MCF 10A (cell line): ENCODE measurements around the gene NSL1. TPM values are rescaled to one million over a fixed set of nuclear protein-coding genes. Genes with fewer than 3 reads are reported as not detected.

Experiments used
- BruUV-seq: library from RNA; stranded (reverse); fragments of 400-500 nt; replicated peaks from 2 replicates; lab custom pipeline; 2021; lab: Mats Ljungman, UMichigan
- CTCF ChIA-PET: fragments of 300-600 bp; sonication (Branson Sonifier 250); formaldehyde crosslinking; extraction: SDS; loops from one replicate; lab custom pipeline; 2021; ENCODE audit warnings: antibody characterized with exemption, inconsistent platforms; lab: Yijun Ruan, JAX
- POLR2A ChIA-PET: fragments of 300-600, 350-650 bp; sonication (Branson Sonifier 250); formaldehyde crosslinking; extraction: SDS; loops from one replicate; lab custom pipeline; 2020; ENCODE audit warnings: antibody characterized with exemption, inconsistent platforms; lab: Yijun Ruan, JAX
- DNase-seq: peaks from one replicate; pipeline ENCODE4 v3.0.0-alpha.2; 2018; ENCODE audit not compliant: unreplicated experiment
- H3K27ac Mint-ChIP-seq: one replicate; pipeline ENCODE4 v1.8.0; 2022; ENCODE audit warnings: mild to moderate bottlenecking, low read depth, mixed read lengths; ENCODE audit not compliant: unreplicated experiment
- H3K27me3 Mint-ChIP-seq: one replicate; pipeline ENCODE4 v1.8.0; 2022; ENCODE audit warnings: mixed read lengths; ENCODE audit not compliant: insufficient read depth, unreplicated experiment
- H3K36me3 Mint-ChIP-seq: one replicate; pipeline ENCODE4 v1.8.0; 2022; ENCODE audit warnings: mild to moderate bottlenecking, moderate library complexity, mixed read lengths; ENCODE audit not compliant: insufficient read depth, unreplicated experiment
- H3K4me1 Mint-ChIP-seq: one replicate; pipeline ENCODE4 v1.8.0; 2022; ENCODE audit warnings: mixed read lengths; ENCODE audit not compliant: insufficient read depth, unreplicated experiment
- H3K4me3 Mint-ChIP-seq: one replicate; pipeline ENCODE4 v1.8.0; 2022; ENCODE audit warnings: mild to moderate bottlenecking, moderate library complexity, mixed read lengths; ENCODE audit not compliant: unreplicated experiment
- H3K9me3 Mint-ChIP-seq: one replicate; pipeline ENCODE4 v1.8.0; 2022; ENCODE audit warnings: mixed read lengths; ENCODE audit not compliant: unreplicated experiment
- CTCF ChIP-seq: fragments of 200-600 bp; IDR thresholded peaks from one replicate; pipeline ENCODE4 v1.8.0; 2022; ENCODE audit warnings: antibody characterized with exemption, mild to moderate bottlenecking; ENCODE audit not compliant: unreplicated experiment
- intact Hi-C: fragments of 100-400 bp; cut with micrococcal nuclease; formaldehyde crosslinking; loops from 2 replicates; pipeline ENCODE4 v1.14.1; 2022
- total RNA-seq: library from RNA; stranded (reverse); gene quantifications from 2 replicates; pipeline ENCODE4 v1.2.3, GENCODE V29; 2022

Gene NSL1
- total RNA-seq, 1 experiment from 2014 or later: 39.7 TPM

GRCh38 chr1:212746546-212746945 is 45.0 kb downstream of the NSL1 start:
- H3K36me3 Mint-ChIP-seq: no peaks in the 10 kb centered on the region

GRCh38 chr1:212745303-212745702 is 46.3 kb downstream of the NSL1 start:
- H3K27me3 Mint-ChIP-seq: no peaks in the 10 kb centered on the region
- ChIA-PET CTCF (interaction anchor here (0.7 to 12.0 kb wide), 8 partner anchors 9 to 288 kb away, joined by 3 to 156 read pairs (median 11); no protein-coding TSS in a partner anchor), POLR2A (interaction anchor here (0.8 to 3.3 kb wide), 7 partner anchors 36 to 290 kb away, joined by 3 to 11 read pairs (median 3); partner anchors contain the start of genes ATF3, NSL1 and TATDN3)
- H3K4me1 Mint-ChIP-seq: peaks cover 6% of the 10 kb centered on the region
- H3K4me3 Mint-ChIP-seq: no peak overlapping the region
- no peak for DNase-seq
- intact Hi-C loops: no loop called here
- no peaks in the 10 kb centered on the region for H3K36me3 Mint-ChIP-seq
- no peaks in the 10 kb centered on the region for H3K9me3 Mint-ChIP-seq
- H3K27ac Mint-ChIP-seq: no peak overlapping the region
- no TSS peak for BruUV-seq
- no peak for TF ChIP-seq CTCF

More at GRCh38 chr1:212746546-212746945, 45.0 kb downstream of the NSL1 start:
- H3K27me3 Mint-ChIP-seq: no peaks in the 10 kb centered on the region
- TF ChIP-seq CTCF: no peak
- no peak for DNase-seq
- POLR2A ChIA-PET: interaction anchor here (0.7 to 1.4 kb wide), 6 partner anchors 35 to 280 kb away, joined by 3 read pairs; partner anchors contain the start of genes ATF3, NSL1 and TATDN3
- H3K4me1 Mint-ChIP-seq: peaks cover 8% of the 10 kb centered on the region
- H3K9me3 Mint-ChIP-seq: no peaks in the 10 kb centered on the region
- intact Hi-C loops: no loop called here
- BruUV-seq: no TSS peak
- no peak overlapping the region for H3K4me3 Mint-ChIP-seq
- CTCF ChIA-PET: interaction anchor here (0.6 to 12.0 kb wide), 15 partner anchors 8 to 290 kb away, joined by 3 to 156 read pairs (median 4); no protein-coding TSS in a partner anchor
- no peak overlapping the region for H3K27ac Mint-ChIP-seq

- Mint-ChIP-seq H3K27ac (no peak overlapping the region), H3K4me3 (no peak overlapping the region), H3K36me3 (no peaks in the 10 kb centered on the region), H3K9me3 (no peaks in the 10 kb centered on the region), H3K4me1 (no peaks in the 10 kb centered on the region), H3K27me3 (no peaks in the 10 kb centered on the region)
- intact Hi-C loops: no loop called here
- ChIA-PET POLR2A (interaction anchor here (0.6 to 3.3 kb wide), 5 partner anchors 8 to 1027 kb away, joined by 3 to 11 read pairs (median 5); partner anchors contain the start of genes ATF3, NSL1 and TATDN3), CTCF (interaction anchor here (0.6 to 12.0 kb wide), 10 partner anchors 16 to 353 kb away, joined by 3 to 156 read pairs (median 4); no protein-coding TSS in a partner anchor)
- no peak for DNase-seq
- no peak for TF ChIP-seq CTCF
- BruUV-seq: no TSS peak
These were observed 47.6 kb downstream of the NSL1 start for GRCh38 chr1:212743901-212744475.

GRCh38 chr1:212738330-212738729 is 53.2 kb downstream of the NSL1 start:
- Mint-ChIP-seq H3K4me3 (no peak overlapping the region), H3K27me3 (no peaks in the 10 kb centered on the region), H3K4me1 (no peaks in the 10 kb centered on the region), H3K9me3 (no peaks in the 10 kb centered on the region), H3K36me3 (peaks cover 10% of the 10 kb centered on the region), H3K27ac (no peak overlapping the region)
- no peak for DNase-seq
- ChIA-PET POLR2A (interaction anchor here (1.0 to 1.6 kb wide), 5 partner anchors 9 to 120 kb away, joined by 3 to 6 read pairs (median 3); partner anchors contain the start of gene FLVCR1), CTCF (interaction anchor here (0.8 to 7.0 kb wide), 6 partner anchors 9 to 282 kb away, joined by 3 to 69 read pairs (median 4); no protein-coding TSS in a partner anchor)
- intact Hi-C loops: no loop called here
- BruUV-seq: no TSS peak
- no peak for TF ChIP-seq CTCF
